Loucy (cell line): ENCODE data around the gene DNAJB6.

Source experiments
- EZH2phosphoT487 ChIP-seq: fragments of 200-600 bp; IDR thresholded peaks from 2 replicates; pipeline ENCODE4 v1.6.1; 2018; ENCODE audit warnings: antibody characterized with exemption, mild to moderate bottlenecking, moderate library complexity, borderline replicate concordance
- TF ChIP-seq, protein P1 (sequence below): fragments of 200-600 bp; sonication (generic); conservative IDR thresholded peaks from 2 replicates; pipeline ENCODE4 v1.5.1; 2014; ENCODE audit warnings: mild to moderate bottlenecking, antibody characterized with exemption, low read length

DNA sequence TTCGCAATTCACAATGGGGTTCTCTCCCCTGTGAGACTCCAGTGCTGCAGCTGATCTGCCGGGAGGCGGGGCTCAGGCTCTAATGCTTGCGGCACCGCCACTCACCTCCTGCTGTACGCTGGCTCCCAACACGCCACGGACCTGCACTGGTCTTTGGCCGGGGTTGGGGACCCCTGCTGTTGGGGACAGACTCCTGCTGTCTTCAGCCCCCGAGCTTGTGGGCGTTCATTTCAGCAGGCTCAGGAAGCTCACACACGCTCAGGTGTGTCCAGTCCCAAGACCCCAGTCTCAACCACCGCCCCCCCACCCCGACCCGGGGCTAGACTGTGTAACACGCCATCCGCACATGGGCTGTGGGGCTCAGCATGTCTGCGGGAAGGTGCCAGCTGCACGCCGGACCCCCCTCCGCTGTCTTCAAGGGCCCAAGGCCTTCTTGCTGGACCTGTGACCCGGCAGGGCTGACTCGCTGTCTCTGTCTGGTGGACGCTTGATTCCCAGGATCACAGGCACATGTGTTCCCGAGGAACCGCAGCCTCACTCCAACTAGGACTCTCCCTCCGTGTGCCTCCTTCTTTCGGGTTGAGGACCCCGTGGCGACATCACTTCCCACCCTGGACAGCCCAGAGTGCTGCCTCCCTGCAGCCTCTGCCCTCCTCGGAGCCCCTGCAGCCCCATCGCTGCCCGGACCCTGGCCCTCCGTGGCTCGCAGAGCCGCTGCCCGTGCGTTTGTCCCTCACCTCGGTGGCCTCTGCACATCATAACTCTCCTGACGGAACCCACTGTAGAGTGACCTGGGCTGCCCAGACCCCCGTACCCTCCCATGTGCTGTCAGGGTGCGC is 106.4 kb downstream of the DNAJB6 start:
- TF ChIP-seq, protein P1, sequence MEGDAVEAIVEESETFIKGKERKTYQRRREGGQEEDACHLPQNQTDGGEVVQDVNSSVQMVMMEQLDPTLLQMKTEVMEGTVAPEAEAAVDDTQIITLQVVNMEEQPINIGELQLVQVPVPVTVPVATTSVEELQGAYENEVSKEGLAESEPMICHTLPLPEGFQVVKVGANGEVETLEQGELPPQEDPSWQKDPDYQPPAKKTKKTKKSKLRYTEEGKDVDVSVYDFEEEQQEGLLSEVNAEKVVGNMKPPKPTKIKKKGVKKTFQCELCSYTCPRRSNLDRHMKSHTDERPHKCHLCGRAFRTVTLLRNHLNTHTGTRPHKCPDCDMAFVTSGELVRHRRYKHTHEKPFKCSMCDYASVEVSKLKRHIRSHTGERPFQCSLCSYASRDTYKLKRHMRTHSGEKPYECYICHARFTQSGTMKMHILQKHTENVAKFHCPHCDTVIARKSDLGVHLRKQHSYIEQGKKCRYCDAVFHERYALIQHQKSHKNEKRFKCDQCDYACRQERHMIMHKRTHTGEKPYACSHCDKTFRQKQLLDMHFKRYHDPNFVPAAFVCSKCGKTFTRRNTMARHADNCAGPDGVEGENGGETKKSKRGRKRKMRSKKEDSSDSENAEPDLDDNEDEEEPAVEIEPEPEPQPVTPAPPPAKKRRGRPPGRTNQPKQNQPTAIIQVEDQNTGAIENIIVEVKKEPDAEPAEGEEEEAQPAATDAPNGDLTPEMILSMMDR: no peak
- TF ChIP-seq EZH2phosphoT487: no peak
